Body of pancreas (tissue), 4 donors: ENCODE results near the gene NPEPPS.

Experiments
- CTCF ChIP-seq, 7 experiments: fragments of 450-650 bp in 4 of 7; fragments of 200-600 bp in 3 of 7; sonication (generic) in 3 of 7; IDR thresholded peaks; one replicate each; pipeline ENCODE4 v1.5.1; 2016 to 2019; ENCODE audit warnings: antibody characterized with exemption in 7 of 7
- POLR2A ChIP-seq, 3 donors: fragments of 450-650 bp; IDR thresholded peaks; one replicate each; pipeline ENCODE4 v1.6.1; 2016; ENCODE audit warnings: antibody characterized with exemption in 3 of 3, mild to moderate bottlenecking in 2 of 3

- no peak for TF ChIP-seq POLR2A (IDR thresholded peaks at IDR 0.05)
- TF ChIP-seq CTCF (IDR thresholded peaks at IDR 0.05): no peak
Observed at GRCh38 chr17:47652570-47652969, 121.7 kb downstream of the NPEPPS start.
